ENCODE data around the gene FAM151B.

FAM151B gene

GRCh38 chr5:80507663-80508062 lies 19.8 kb downstream of the FAM151B start:
- Histone ChIP-seq H3K27me3 (ENCODE audit: low read length) (no peaks in the 10 kb centered on the region), H3K4me2 (ENCODE audit: low read depth, low read length, poor library complexity, severe bottlenecking) (no peak overlapping the region), H3K79me2 (ENCODE audit: insufficient read depth, low read length) (no peaks in the 10 kb centered on the region), H3K9me3 (ENCODE audit: insufficient read depth, low read length) (no peaks in the 10 kb centered on the region), H3K9ac (ENCODE audit: low read length) (no peak overlapping the region), H3K9me2 (replicated peaks; ENCODE audit: insufficient read depth, low read length) (no peaks in the 10 kb centered on the region), H2AFZ (ENCODE audit: low read depth, low read length, severe bottlenecking) (no peak overlapping the region), H3K27ac (ENCODE audit: low read depth, low read length) (no peak overlapping the region), H3K36me3 (ENCODE audit: low read length) (no peaks in the 10 kb centered on the region), H3K4me3 (ENCODE audit: insufficient read depth, low read length, poor library complexity, severe bottlenecking) (no peak overlapping the region), H3F3A (ENCODE audit: insufficient read depth) (no peaks in the 10 kb centered on the region), H4K20me1 (ENCODE audit: low read depth, low read length) (no peaks in the 10 kb centered on the region)
- TF ChIP-seq CTCF (IDR thresholded peaks at IDR 0.05; ENCODE audit: insufficient read depth, low read length, poor library complexity, severe bottlenecking) (no peak), EZH2phosphoT487 (conservative IDR thresholded peaks at IDR 0.05; ENCODE audit: low read length) (no peak)

- Histone ChIP-seq H3K4me2 (ENCODE audit: low read depth, low read length, poor library complexity, severe bottlenecking) (no peak overlapping the region), H3K9ac (ENCODE audit: low read length) (no peak overlapping the region), H3K27me3 (ENCODE audit: low read length) (no peaks in the 10 kb centered on the region), H3K27ac (ENCODE audit: low read depth, low read length) (no peak overlapping the region), H4K20me1 (ENCODE audit: low read depth, low read length) (no peaks in the 10 kb centered on the region), H3K79me2 (ENCODE audit: insufficient read depth, low read length) (no peaks in the 10 kb centered on the region), H2AFZ (ENCODE audit: low read depth, low read length, severe bottlenecking) (no peak overlapping the region), H3K9me3 (ENCODE audit: insufficient read depth, low read length) (no peaks in the 10 kb centered on the region), H3K4me3 (ENCODE audit: insufficient read depth, low read length, poor library complexity, severe bottlenecking) (no peak overlapping the region), H3F3A (ENCODE audit: insufficient read depth) (no peaks in the 10 kb centered on the region), H3K36me3 (ENCODE audit: low read length) (no peaks in the 10 kb centered on the region), H3K9me2 (replicated peaks; ENCODE audit: insufficient read depth, low read length) (no peaks in the 10 kb centered on the region)
- no peak for TF ChIP-seq CTCF (IDR thresholded peaks at IDR 0.05; ENCODE audit: insufficient read depth, low read length, poor library complexity, severe bottlenecking)
- no peak for TF ChIP-seq EZH2phosphoT487 (conservative IDR thresholded peaks at IDR 0.05; ENCODE audit: low read length)
Measured at GRCh38 chr5:80508844-80509243, 20.9 kb downstream of the FAM151B start.

- Histone ChIP-seq H2AFZ (ENCODE audit: low read depth, low read length, severe bottlenecking) (no peak overlapping the region), H3K9me3 (ENCODE audit: insufficient read depth, low read length) (no peaks in the 10 kb centered on the region), H3K36me3 (ENCODE audit: low read length) (no peaks in the 10 kb centered on the region), H3F3A (ENCODE audit: insufficient read depth) (no peaks in the 10 kb centered on the region), H4K20me1 (ENCODE audit: low read depth, low read length) (no peaks in the 10 kb centered on the region), H3K4me3 (ENCODE audit: insufficient read depth, low read length, poor library complexity, severe bottlenecking) (no peak overlapping the region), H3K27me3 (ENCODE audit: low read length) (no peaks in the 10 kb centered on the region), H3K4me2 (ENCODE audit: low read depth, low read length, poor library complexity, severe bottlenecking) (no peak overlapping the region), H3K9me2 (replicated peaks; ENCODE audit: insufficient read depth, low read length) (no peaks in the 10 kb centered on the region), H3K27ac (ENCODE audit: low read depth, low read length) (no peak overlapping the region), H3K79me2 (ENCODE audit: insufficient read depth, low read length) (no peaks in the 10 kb centered on the region), H3K9ac (ENCODE audit: low read length) (no peak overlapping the region)
- TF ChIP-seq CTCF (IDR thresholded peaks at IDR 0.05; ENCODE audit: insufficient read depth, low read length, poor library complexity, severe bottlenecking): no peak
- no peak for TF ChIP-seq EZH2phosphoT487 (conservative IDR thresholded peaks at IDR 0.05; ENCODE audit: low read length)
Measured at GRCh38 chr5:80509362-80509761, 21.5 kb downstream of the FAM151B start.

Data from SU-DHL-6 (cell line).